Hepatocyte (in vitro differentiated cells): ENCODE results near the gene LARP1. TPM values are rescaled to one million over a fixed set of nuclear protein-coding genes. Genes with fewer than 3 reads are reported as not detected.
"Not testable (repeated sequence)": the region's sequence is repeated elsewhere in the genome, so short reads cannot be mapped to it uniquely, and the experiment has no call there.

ENCODE experiments used
- DNase-seq: peaks from one replicate; pipeline ENCODE4 v3.0.0-alpha.2; 2016; ENCODE audit warnings: low spot score
- H2AFZ ChIP-seq: fragments of 200-600 bp; sonication (generic); 2 replicates; pipeline ENCODE4 v1.6.0; 2016; ENCODE audit warnings: antibody characterized with exemption, mild to moderate bottlenecking
- H3K27ac ChIP-seq: fragments of 200-600 bp; sonication (generic); 2 replicates; pipeline ENCODE4 v1.5.1; 2016; ENCODE audit warnings: mild to moderate bottlenecking
- H3K27me3 ChIP-seq: fragments of 200-600 bp; sonication (generic); 2 replicates; pipeline ENCODE4 v1.6.1; 2016
- H3K36me3 ChIP-seq: fragments of 200-600 bp; sonication (generic); replicated peaks from 2 replicates; pipeline ENCODE4 v1.5.1; 2016; ENCODE audit warnings: low read depth; ENCODE audit not compliant: insufficient read depth
- H3K4me1 ChIP-seq: fragments of 200-600 bp; sonication (generic); 2 replicates; pipeline ENCODE4 v1.5.1; 2016; ENCODE audit warnings: mild to moderate bottlenecking, moderate library complexity; ENCODE audit not compliant: insufficient read depth
- H3K4me2 ChIP-seq: fragments of 200-600 bp; sonication (generic); 2 replicates; pipeline ENCODE4 v1.6.0; 2016
- H3K4me3 ChIP-seq: fragments of 200-600 bp; sonication (generic); 2 replicates; pipeline ENCODE4 v1.5.1; 2016; ENCODE audit warnings: mild to moderate bottlenecking
- H3K79me2 ChIP-seq: fragments of 200-600 bp; sonication (generic); 2 replicates; pipeline ENCODE4 v1.6.0; 2017; ENCODE audit warnings: mild to moderate bottlenecking
- H3K9me2 ChIP-seq: fragments of 200-600 bp; sonication (generic); replicated peaks from 2 replicates; pipeline ENCODE4 v1.6.0; 2017; ENCODE audit warnings: mild to moderate bottlenecking; ENCODE audit not compliant: insufficient read depth
- H3K9me3 ChIP-seq: fragments of 200-600 bp; sonication (generic); 2 replicates; pipeline ENCODE4 v1.5.1; 2016; ENCODE audit warnings: low read depth, mild to moderate bottlenecking
- H4K20me1 ChIP-seq: fragments of 200-600 bp; sonication (generic); 2 replicates; pipeline ENCODE4 v1.6.0; 2016; ENCODE audit warnings: mild to moderate bottlenecking; ENCODE audit not compliant: insufficient read depth, poor library complexity, severe bottlenecking
- CTCF ChIP-seq: fragments of 200-600 bp; sonication (generic); IDR thresholded peaks from 2 replicates; pipeline ENCODE4 v1.5.1; 2016; ENCODE audit warnings: antibody characterized with exemption, mild to moderate bottlenecking; ENCODE audit not compliant: poor library complexity
- EZH2 ChIP-seq: fragments of 200-600 bp; sonication (generic); IDR thresholded peaks from 2 replicates; pipeline ENCODE4 v1.6.1; 2016; ENCODE audit warnings: antibody characterized with exemption, mild to moderate bottlenecking, borderline replicate concordance
- EZH2phosphoT487 ChIP-seq: fragments of 200-600 bp; sonication (generic); IDR thresholded peaks from one replicate; pipeline ENCODE4 v1.6.1; 2018; ENCODE audit warnings: antibody characterized with exemption, mild to moderate bottlenecking, low read depth, moderate library complexity; ENCODE audit not compliant: unreplicated experiment, severe bottlenecking
- WGBS: methylation state at CpG from one replicate; pipeline ENCODE4 v1.1.6; 2016; ENCODE audit warnings: low lambda C conversion rate; ENCODE audit errors: missing lambda C conversion rate; 5-methylcytosine and 5-hydroxymethylcytosine counted together
- polyA plus RNA-seq: library from polyadenylated mRNA; unstranded; fragments of >200 nt; fragmentation: Nextera tagmentation; extraction: Ambion mirVana; gene quantifications from 2 replicates; pipeline ENCODE4 v1.2.1, GENCODE V29; 2016
- total RNA-seq: library from RNA; depleted of rRNA; stranded (reverse); fragments of >200 nt; gene quantifications from 2 replicates; pipeline ENCODE4 v1.2.3, GENCODE V29; 2014

LARP1 gene
- total and polyA plus RNA-seq, 2 experiments from 2014 or later, result 62.9 to 75.0 TPM

DNA sequence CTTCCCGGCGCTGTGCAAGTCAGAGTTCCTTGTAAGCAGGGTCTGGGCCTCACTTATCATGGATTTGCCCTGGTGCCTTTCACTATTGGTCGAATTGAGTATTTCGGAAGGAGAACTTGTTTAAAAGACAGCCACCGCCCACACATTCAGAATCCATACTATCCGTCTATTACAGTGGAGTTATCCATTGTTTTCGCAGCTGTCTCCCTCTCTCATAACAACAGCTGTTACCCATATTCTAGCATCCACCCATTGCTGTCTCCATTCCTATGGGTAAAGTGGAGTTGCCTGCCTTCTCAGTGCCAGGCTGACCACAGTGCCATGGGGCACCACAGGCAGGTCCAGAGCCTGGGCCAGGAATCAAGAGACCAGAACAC lies 75.0 kb downstream of the LARP1 start:
- Histone ChIP-seq H3K9me2 (no peaks in the 10 kb centered on the region), H3K4me2 (no peak overlapping the region), H3K4me3 (no peak overlapping the region), H3K9me3 (no peaks in the 10 kb centered on the region), H3K4me1 (peaks cover 6% of the 10 kb centered on the region), H2AFZ (no peak overlapping the region), H3K79me2 (no peaks in the 10 kb centered on the region), H3K27me3 (no peaks in the 10 kb centered on the region), H3K36me3 (no peaks in the 10 kb centered on the region), H3K27ac (no peak overlapping the region), H4K20me1 (no peaks in the 10 kb centered on the region)
- TF ChIP-seq CTCF, result no peak
- TF ChIP-seq EZH2, result no peak
- no peak for TF ChIP-seq EZH2phosphoT487
- no peak for DNase-seq
- WGBS, result over 99% methylated on average over 7 of the region's 7 CpGs

- H3K9me2 ChIP-seq, result no peaks in the 10 kb centered on the region
- DNase-seq, result no peak
- H4K20me1 ChIP-seq, result no peaks in the 10 kb centered on the region
- TF ChIP-seq EZH2, result no peak
- TF ChIP-seq CTCF, result no peak
- no peak for TF ChIP-seq EZH2phosphoT487
- no peak overlapping the region for H3K4me2 ChIP-seq
- H3K9me3 ChIP-seq, result no peaks in the 10 kb centered on the region
- no peaks in the 10 kb centered on the region for H3K36me3 ChIP-seq
- no peaks in the 10 kb centered on the region for H3K27me3 ChIP-seq
- peaks cover 10% of the 10 kb centered on the region for H3K4me1 ChIP-seq
- no peaks in the 10 kb centered on the region for H3K79me2 ChIP-seq
- H3K27ac ChIP-seq, result no peak overlapping the region
- WGBS, result 97% methylated on average over 4 of the region's 4 CpGs
- H2AFZ ChIP-seq, result no peak overlapping the region
- H3K4me3 ChIP-seq, result no peak overlapping the region
These were observed 75.4 kb downstream of the LARP1 start for GRCh38 chr5:154830596-154830995.

- Histone ChIP-seq H3K4me3 (no peak overlapping the region), H3K27me3 (no peaks in the 10 kb centered on the region), H3K9me2 (no peaks in the 10 kb centered on the region), H3K79me2 (peaks cover 2% of the 10 kb centered on the region), H2AFZ (no peak overlapping the region), H3K27ac (no peak overlapping the region), H4K20me1 (no peaks in the 10 kb centered on the region), H3K36me3 (no peaks in the 10 kb centered on the region), H3K9me3 (no peaks in the 10 kb centered on the region), H3K4me2 (no peak overlapping the region), H3K4me1 (peaks cover 11% of the 10 kb centered on the region)
- TF ChIP-seq EZH2phosphoT487 (no peak), EZH2 (no peak), CTCF (no peak)
- 98% methylated on average over 7 of the region's 7 CpGs for WGBS
- no peak for DNase-seq
These were observed 76.3 kb downstream of the LARP1 start for GRCh38 chr5:154831451-154831850.

- not testable (repeated sequence) for H3K79me2 ChIP-seq, H3K27me3 ChIP-seq, H3K4me2 ChIP-seq, H4K20me1 ChIP-seq, H3K4me3 ChIP-seq, H3K27ac ChIP-seq, DNase-seq, H3K9me2 ChIP-seq, H3K9me3 ChIP-seq, H2AFZ ChIP-seq, H3K36me3 ChIP-seq
- H3K4me1 ChIP-seq, result peaks cover 18% of the 10 kb centered on the region
- WGBS, result 97% methylated on average over 3 of the region's 3 CpGs
These were observed 77.6 kb downstream of the LARP1 start for GRCh38 chr5:154832804-154833203.
